Activated CD8-positive, alpha-beta memory T cell treated with anti-CD3 and anti-CD28 coated beads, Interleukin-2, amount 50 U/mL, for 1 hour (primary cell): ENCODE measurements around the gene TBX21.
"Not testable (repeated sequence)": the region's sequence is repeated elsewhere in the genome, so short reads cannot be mapped to it uniquely, and the experiment has no call there.

Experiments
- DNase-seq: peaks from one replicate; pipeline ENCODE4 v3.0.0-alpha.2; 2020; ENCODE audit errors: extremely low read depth

The TBX21 gene

GRCh38 chr17:47732399-47733046 lies 513 bp upstream of the TBX21 start:
- no peak for DNase-seq

GRCh38 chr17:47733674-47734410 lies 806 bp downstream of the TBX21 start:
- no peak for DNase-seq

- no peak for DNase-seq
Observed at GRCh38 chr17:47735139-47735464, 2.1 kb downstream of the TBX21 start.

GRCh38 chr17:47735536-47736011 lies 2.5 kb downstream of the TBX21 start:
- no peak for DNase-seq

- no peak for DNase-seq
Observed at GRCh38 chr17:47736501-47737495, 3.8 kb downstream of the TBX21 start.

GRCh38 chr17:47738178-47738577 lies 5.1 kb downstream of the TBX21 start:
- DNase-seq, result no peak

GRCh38 chr17:47739150-47739549 lies 6.1 kb downstream of the TBX21 start:
- DNase-seq, result no peak

- DNase-seq, result not testable (repeated sequence)
Observed at GRCh38 chr17:47739945-47740344, 6.9 kb downstream of the TBX21 start.

GRCh38 chr17:47741109-47741792 lies 8.2 kb downstream of the TBX21 start:
- DNase-seq, result no peak

- no peak for DNase-seq
Observed at GRCh38 chr17:47741793-47742145, 8.7 kb downstream of the TBX21 start.

- no peak for DNase-seq
Observed at GRCh38 chr17:47742319-47743181, 9.5 kb downstream of the TBX21 start.

- no peak for DNase-seq
Observed at GRCh38 chr17:47744168-47745036, 11.4 kb downstream of the TBX21 start.

- DNase-seq, result no peak
Observed at GRCh38 chr17:47745037-47745380, 12.0 kb downstream of the TBX21 start.

GRCh38 chr17:47751471-47751870 lies 18.4 kb downstream of the TBX21 start:
- no peak for DNase-seq

GRCh38 chr17:47757386-47757785 lies 24.4 kb downstream of the TBX21 start:
- DNase-seq, result no peak

GRCh38 chr17:47760409-47761140 lies 27.5 kb downstream of the TBX21 start:
- DNase-seq, result no peak

- no peak for DNase-seq
Observed at GRCh38 chr17:47762728-47763127, 29.7 kb downstream of the TBX21 start.

GRCh38 chr17:47763913-47764582 lies 31.0 kb downstream of the TBX21 start:
- no peak for DNase-seq

GRCh38 chr17:47773649-47774048 lies 40.6 kb downstream of the TBX21 start:
- not testable (repeated sequence) for DNase-seq
